GM12891 (cell line): ENCODE measurements around the gene NR0B2.
A peak's percentile ranks its signal among the peaks of the same experiment; 100 is the strongest.
"Not testable (repeated sequence)": the region's sequence is repeated elsewhere in the genome, so short reads cannot be mapped to it uniquely, and the experiment has no call there.

Source experiments
- DNase-seq: peaks from one replicate; pipeline ENCODE4 v3.0.0; 2011; ENCODE audit warnings: low spot score; ENCODE audit not compliant: insufficient read length
- FAIRE-seq: peaks from 2 replicates; lab custom pipeline; 2011; peaks lifted over from hg19 to GRCh38; lab: Jason Lieb, UNC
- PAX5 ChIP-seq: IDR thresholded peaks from 2 replicates; pipeline ENCODE4 v1.6.1; 2011; ENCODE audit warnings: low read length, moderate library complexity, mild to moderate bottlenecking; ENCODE audit not compliant: insufficient read depth, severe bottlenecking
- POLR2A ChIP-seq: IDR thresholded peaks from 2 replicates; pipeline ENCODE4 v1.6.1; 2011; ENCODE audit warnings: low read depth, low read length, control low read depth
- POLR2AphosphoS5 ChIP-seq: IDR thresholded peaks from 2 replicates; pipeline ENCODE4 v1.6.1; 2011; ENCODE audit warnings: low read depth, low read length, control low read depth
- POU2F2 ChIP-seq: IDR thresholded peaks from 2 replicates; pipeline ENCODE4 v1.6.1; 2011; ENCODE audit warnings: low read depth, mild to moderate bottlenecking, control low read depth, low read length, moderate library complexity
- SPI1 ChIP-seq: IDR thresholded peaks from 2 replicates; pipeline ENCODE4 v1.6.1; 2011; ENCODE audit warnings: low read depth, low read length, control low read depth
- TAF1 ChIP-seq: IDR thresholded peaks from 2 replicates; pipeline ENCODE4 v1.6.1; 2011; ENCODE audit warnings: low read depth, low read length, control low read depth

NR0B2 gene

GRCh38 chr1:26877326-26877725 lies 36.4 kb downstream of the NR0B2 start:
- TF ChIP-seq SPI1 (no peak), TAF1 (no peak), POLR2A (no peak), POU2F2 (no peak), PAX5 (no peak), POLR2AphosphoS5 (no peak)
- no peak for FAIRE-seq
- no peak for DNase-seq

DNA sequence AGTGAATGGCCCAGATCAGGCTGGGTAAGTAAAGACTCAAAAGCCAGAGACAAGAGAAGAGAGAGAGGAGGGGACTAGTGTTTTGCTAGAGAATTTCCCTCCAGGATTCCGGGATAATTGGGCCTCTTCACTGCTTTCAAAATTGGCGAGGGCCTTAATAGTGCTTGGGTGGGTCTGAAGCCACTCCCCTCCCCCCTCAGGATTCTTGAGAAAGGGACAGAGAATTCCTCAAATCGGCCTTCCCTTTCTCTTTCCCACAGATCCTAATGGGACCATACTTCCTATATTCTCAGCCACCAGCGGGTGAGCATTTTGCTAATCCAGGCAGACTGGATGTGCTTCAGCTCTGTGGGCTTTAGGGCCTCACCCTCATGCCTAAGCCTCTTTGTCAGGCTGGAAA lies 38.9 kb downstream of the NR0B2 start:
- DNase-seq, result no peak
- TF ChIP-seq POLR2A (no peak), PAX5 (no peak), POLR2AphosphoS5 (no peak), TAF1 (no peak), SPI1 (no peak)
- no peak for FAIRE-seq

- not testable (repeated sequence) for FAIRE-seq, DNase-seq
These were observed 40.7 kb downstream of the NR0B2 start for GRCh38 chr1:26873097-26873496.

DNA sequence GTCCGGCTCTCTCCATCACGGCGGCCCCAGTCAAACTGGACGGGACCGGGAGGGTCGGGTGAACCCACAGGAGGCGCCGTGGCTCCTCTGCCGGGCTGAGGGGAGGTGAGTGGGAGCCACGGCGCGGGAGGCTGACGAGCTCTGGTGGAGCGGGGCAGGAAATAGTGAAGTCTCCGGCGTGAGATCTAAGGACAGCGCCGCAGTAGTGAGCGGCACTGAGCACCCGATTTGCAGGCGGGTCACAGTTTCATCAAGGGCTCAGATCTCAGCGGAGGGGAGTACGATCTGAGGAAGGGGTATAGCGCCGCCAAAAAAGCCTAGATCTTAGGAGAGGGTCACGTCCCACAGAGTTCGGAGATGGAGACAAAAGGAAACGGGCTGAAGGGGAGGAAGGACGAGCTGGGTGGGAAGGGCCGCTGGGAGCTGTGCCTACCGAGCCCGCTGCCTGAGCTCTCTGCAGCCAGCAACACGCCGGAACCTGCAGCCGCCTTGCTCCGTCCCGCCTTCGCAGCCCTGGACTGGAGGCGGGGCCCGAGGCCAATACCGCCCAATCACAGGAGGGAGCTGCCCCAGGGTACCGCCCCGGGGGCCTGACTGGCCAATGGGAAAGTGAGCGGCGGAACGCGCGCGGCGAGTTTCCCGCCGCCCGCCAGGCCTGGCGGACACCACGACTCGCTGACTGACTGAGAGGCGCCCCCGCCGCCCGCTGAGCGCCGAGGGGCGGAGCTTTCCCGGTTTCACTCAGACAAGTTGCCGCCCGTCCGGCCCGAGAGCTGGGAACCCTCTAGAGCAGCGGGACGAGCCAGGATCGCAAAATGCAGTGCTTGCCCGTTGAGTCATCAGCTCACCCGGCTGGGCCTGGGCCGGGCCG lies 48.9 kb downstream of the NR0B2 start:
- FAIRE-seq (peak; percentile 99), DNase-seq (peak; percentile 90)
- TF ChIP-seq POLR2A, result peak; percentile 96
- no peak for TF ChIP-seq SPI1
- peak; percentile 94 for TF ChIP-seq POLR2AphosphoS5
- peak; percentile 82 for TF ChIP-seq TAF1
- peak; percentile 55; the same call in 1 of the 2 replicates for TF ChIP-seq POU2F2

DNA sequence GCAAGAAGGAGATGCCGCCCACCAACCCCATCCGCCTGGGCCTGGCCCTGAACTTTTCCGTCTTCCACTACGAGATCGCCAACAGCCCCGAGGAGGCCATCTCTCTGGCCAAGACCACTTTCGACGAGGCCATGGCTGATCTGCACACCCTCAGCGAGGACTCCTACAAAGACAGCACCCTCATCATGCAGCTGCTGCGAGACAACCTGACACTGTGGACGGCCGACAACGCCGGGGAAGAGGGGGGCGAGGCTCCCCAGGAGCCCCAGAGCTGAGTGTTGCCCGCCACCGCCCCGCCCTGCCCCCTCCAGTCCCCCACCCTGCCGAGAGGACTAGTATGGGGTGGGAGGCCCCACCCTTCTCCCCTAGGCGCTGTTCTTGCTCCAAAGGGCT lies 50.1 kb downstream of the NR0B2 start:
- TF ChIP-seq PAX5 (no peak), POU2F2 (no peak), SPI1 (no peak), POLR2AphosphoS5 (no peak), POLR2A (no peak), TAF1 (no peak)
- FAIRE-seq, result peak; percentile 35

GRCh38 chr1:26862781-26863684 lies 50.7 kb downstream of the NR0B2 start, which contains the start of gene SFN:
TSS of gene SFN (plus strand) at chr1:26863149. CDS start at chr1:26863213, 64 bp downstream.
- FAIRE-seq (no peak), DNase-seq (no peak)
- no peak for TF ChIP-seq POLR2A
- no peak for TF ChIP-seq SPI1
- no peak for TF ChIP-seq POU2F2
- TF ChIP-seq TAF1, result no peak
- no peak for TF ChIP-seq PAX5

More for the DNA sequence above, 50.1 kb downstream of the NR0B2 start:
- DNase-seq, result no peak

- FAIRE-seq (no peak), DNase-seq (no peak)
- no peak for TF ChIP-seq POLR2A
- TF ChIP-seq TAF1, result no peak
- no peak for TF ChIP-seq PAX5
- TF ChIP-seq SPI1, result no peak
- TF ChIP-seq POU2F2, result no peak
- TF ChIP-seq POLR2AphosphoS5, result no peak
These were observed 51.8 kb downstream of the NR0B2 start for GRCh38 chr1:26861889-26862378.
